ENCODE results near the gene PSMG3.
"Not testable (repeated sequence)": the region's sequence is repeated elsewhere in the genome, so short reads cannot be mapped to it uniquely, and the experiment has no call there.

Gene PSMG3

DNA sequence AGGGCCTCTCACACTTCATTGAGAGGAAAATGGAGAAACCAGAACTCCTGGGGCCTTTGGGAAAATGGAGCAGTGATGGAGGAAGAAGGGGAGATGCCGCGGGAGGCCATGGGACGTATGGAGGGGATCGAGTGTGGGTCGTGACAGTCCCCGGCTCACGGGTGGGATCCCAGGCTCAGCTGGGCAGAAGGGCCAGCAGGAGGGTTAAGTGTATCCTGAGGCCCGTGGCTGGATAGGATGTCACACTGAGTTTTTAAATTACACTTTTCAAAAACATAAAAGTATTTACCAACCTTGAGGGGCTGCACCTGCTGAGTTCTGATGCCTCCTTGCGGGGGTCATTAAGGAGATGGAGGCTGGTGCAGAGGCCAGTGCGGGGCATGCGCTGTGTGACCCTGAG lies 28.0 kb upstream of the PSMG3 start:
- DNase-seq, result no peak

DNA sequence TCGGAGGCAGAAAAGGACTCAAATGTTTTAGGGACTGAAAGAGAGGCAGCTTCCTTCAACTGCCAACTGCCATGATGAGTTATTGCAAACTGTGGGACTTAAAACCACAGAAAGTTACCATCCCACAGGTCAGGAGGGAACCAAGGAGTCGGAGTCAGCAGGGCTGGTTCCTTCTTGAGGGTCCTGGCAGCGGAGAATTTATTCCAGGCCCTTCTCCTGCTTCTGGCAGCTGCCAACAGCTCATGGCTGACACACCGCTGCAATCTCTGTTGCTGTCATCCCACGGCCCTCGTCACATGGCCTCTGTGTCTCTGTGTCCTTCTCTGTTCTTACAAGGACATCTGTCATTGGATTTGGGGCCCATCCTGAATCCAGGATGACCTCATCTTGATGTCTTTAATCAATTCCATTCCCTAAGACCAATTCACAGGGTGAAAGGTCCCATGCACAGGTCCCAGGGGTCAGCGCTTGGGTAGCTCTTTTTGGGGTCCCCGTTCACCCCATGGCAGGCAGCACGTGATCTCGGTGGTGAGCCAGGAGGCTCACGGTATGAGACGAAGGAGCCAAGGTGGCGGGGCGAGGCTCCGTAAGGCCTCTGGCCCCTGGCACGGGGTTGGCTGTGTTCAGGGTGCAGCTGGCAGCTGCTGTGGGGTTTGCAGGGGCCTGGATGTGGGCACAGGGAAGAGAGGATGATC lies 27.4 kb upstream of the PSMG3 start:
- no peak for DNase-seq

DNA sequence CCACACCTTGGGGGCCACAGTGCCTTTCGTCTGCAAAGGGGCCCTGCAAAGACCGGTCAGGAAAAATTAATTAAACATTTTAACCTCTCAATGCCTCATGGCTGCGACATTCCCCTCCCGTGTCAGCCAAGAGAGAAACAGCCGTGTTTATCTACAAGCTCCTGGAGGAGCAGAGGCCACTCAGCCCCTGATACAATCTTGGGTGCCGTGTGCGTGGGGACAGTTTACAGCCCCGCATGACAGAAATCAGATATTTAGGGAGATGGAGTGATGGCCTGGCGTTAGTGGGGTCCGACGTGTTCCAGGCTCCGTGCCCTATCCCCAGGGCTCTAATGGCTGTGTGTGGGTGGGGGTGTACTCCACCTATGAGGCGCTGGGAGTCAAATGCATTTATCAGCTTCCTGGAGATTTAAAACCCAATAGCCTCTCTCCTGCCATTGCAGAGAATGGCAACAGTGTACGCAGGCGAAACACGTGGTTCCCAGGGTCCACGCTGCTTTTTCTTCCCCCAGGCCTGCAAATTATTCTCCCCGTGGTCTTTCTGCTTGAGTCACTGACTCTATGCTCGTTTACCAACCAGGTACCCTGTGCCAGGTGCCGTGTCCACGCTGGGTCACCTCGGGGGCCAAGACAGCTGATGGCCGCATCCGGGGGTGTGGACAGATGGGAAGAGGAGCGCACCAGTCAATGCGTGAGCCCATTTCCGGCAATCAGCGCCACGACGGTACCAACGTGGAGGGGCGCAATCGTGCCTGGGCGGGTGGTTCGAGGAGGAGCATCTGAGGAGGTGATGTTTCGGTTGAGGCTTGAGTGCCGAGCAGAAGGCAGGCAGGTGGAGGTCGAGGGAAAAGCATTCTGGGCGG lies 26.6 kb upstream of the PSMG3 start:
- DNase-seq, result no peak

DNA sequence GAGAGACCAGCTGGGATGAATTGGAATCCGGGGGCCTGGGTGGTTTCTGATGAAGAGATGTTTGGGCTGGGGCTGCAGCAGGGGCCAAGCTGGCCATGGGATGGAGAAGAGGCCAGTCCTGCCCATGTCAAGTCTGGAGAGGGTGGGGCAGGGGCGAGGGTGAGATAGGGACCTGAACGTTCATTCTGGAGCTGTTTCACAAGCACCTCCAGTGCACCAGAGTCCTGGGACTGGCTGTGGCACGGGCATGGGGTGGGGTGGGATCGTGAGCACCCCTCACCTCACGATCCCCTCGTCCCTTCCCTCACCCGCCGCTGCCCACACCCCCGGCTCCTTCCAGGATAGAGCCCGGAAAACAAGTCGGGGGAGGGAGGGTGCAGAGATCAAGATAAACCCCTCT lies 25.8 kb upstream of the PSMG3 start:
- no peak for DNase-seq

DNA sequence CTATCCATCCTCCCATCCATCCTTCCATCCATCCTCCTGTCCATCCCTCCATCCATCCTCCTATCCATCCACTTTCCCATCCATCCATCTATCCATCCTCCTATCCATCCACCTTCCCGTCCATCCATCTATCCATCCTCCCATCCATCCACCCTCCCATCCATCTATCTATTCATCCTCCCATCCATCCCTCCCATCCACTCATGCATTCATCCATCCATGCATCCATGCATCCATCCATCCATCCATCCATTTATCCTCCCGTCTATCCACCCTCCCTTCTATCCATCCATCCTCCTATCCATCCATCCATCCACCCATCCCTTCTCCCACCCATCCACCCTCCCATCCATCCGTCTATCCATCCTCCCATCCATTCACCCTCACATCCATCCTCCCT lies 25.2 kb upstream of the PSMG3 start:
- no peak for DNase-seq

DNA sequence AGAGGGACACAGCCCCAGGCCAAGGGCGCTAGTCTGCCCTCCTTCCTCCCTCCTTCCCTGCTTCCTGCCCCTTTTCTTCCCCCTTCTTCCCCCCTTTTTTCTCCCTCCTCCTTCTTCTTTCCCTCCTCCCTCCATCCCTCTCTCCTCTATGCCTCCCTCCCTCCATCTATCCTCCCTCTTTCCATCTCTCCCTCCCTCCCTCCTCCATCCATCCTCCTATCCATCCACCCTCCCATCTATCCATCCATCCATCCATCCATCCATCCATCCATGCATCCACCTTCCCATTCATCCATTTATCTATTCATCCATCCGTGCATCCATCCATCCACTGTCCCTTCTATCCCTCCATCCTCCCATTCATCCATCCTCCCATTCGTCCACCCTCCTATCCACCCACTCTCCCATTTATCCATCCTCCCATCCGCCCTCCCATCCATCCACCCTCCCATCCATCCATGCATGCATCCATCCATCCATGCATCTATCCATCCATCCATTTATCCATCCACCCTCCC lies 24.1 kb upstream of the PSMG3 start:
- no peak for DNase-seq

DNA sequence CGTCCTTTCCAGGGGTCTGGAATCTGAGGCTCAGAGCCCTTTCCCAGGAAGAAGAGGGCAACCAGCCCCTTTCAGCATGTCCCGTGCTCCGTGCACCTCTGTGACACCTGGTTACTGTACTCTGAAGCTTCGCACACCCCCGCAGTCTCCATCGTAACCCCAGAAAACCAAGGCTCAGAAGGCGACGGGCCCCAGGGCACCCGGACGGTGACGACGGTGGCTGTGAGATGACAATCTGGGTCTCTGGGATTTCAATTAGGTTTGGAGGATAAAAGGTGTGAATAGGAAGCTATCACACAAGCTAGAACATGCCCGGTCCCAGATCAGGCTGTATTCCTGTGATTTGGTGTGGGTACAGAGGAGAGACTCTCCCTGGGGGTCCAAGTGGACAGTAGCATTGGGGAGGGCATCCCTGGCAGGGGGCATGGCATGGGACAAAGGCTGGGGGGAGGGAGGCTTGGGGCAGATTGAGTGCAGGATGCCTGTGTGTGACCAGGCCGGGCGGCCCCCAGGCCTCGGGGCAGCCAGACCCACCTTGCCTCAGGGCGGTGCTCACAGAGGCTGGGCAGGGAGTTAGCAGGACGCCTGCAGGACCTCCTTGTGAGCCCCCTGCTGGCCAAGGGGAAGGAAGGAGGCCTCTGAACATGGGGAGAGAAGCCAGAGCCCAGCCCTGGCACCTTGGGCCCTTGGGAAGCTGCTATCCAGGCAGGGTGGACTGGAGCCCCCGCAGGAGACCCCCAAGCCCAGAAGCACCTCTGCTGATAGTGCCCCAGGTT lies 23.4 kb upstream of the PSMG3 start:
- no peak for DNase-seq

DNA sequence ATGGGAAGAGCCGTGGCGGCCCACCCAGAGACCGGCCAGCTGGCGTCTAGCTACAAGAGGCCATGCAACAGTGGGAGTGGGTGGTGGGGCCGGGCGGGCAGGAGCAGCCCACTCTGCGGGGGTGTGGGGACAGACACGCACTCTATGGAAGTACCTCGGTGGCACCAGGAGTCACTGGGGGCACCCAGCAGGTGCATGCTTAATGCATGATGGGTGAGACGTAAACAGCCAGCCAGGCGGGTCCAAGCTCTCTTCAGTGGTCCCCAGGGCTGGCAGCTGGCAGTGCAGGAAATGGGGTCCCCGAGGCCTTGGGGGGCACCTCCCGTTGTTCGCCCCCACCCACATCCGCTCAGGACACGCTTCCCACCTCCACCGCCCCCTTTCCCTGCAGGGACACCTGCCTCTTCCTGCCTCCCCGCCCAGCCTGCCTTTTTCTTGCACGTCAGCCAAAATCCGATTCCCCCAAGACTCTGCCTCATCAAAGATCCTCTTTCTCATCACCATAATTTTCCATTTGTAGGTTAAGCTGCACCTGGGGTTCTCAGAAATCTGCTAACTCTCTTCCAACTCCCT lies 22.6 kb upstream of the PSMG3 start:
- no peak for DNase-seq

DNA sequence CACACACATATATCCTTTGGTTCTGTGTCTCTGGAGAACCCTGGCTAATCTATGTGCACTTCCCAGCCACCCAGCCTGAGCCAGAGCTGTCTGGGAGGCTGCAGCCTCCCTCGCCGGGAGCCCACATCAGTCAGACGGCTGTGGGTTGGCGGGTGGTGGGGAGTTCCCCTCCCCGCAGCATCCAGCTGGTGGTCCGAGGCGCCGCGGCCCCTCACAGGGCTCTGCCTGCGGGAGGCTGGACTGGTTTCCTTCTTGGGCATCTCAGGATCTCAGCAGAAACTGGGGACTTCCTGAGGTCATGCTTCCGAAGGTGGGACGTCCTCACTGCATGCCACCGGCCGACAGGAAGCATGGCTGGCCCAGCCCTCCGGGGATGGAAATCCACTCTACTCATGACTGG lies 22.0 kb upstream of the PSMG3 start:
- no peak for DNase-seq

DNA sequence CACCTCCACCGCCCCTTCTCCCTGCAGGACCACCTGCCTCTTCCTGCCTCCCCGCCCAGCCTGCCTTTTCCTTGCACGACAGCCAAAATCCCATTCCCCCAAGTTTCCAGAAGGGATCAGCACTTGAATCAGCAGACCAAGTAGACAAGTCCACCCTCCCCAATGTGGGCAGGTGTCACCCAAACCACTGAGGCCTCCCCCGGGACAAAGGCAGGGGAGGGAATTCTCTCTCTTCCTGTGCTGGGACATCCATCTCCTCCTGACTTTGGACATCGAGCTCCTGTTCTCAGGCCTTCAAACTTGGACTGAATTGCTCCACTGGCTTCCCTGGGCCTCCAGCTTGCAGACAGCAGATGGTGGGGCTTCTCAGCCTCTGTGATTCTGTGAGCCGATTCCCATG lies 21.6 kb upstream of the PSMG3 start:
- no peak for DNase-seq

DNA sequence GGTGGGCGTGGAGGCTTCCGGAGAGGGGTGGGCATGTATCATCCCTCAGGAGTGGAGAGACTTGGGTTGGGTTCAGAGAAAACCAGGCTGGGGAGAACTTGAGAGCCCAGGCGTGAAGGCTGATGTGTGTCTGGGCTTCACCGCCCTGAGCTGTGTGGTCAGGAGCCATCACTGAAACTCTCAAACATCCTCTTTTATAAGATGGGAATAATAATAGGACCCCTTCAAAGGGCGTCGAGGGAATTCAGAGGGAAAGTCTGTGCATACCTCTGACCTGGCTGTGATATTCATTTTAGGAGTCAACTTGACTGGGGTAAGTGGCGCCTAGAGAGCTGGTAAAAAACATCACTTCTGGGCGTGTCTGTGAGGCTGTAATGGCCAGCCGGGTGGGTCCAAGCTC lies 21.1 kb upstream of the PSMG3 start:
- DNase-seq, result no peak

DNA sequence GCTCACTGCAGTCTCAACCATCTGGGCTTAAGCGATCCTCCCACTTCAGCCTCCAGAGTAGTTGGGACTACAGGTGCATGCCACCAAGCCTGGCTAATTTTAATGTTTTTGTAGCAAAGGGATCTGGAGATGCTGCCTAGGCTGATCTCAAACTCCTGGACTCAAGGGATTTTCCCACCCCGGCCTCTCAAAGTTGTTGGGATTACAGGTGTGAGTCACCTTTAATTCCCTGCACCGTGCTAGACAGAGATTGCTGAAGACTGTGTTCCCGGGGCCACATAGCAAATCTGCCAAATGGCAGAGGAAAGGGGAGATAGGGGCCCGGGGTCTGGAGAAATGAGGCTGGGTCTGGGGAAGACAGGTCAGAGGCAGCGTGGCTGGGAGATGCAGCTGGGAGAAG lies 20.6 kb upstream of the PSMG3 start:
- no peak for DNase-seq

DNA sequence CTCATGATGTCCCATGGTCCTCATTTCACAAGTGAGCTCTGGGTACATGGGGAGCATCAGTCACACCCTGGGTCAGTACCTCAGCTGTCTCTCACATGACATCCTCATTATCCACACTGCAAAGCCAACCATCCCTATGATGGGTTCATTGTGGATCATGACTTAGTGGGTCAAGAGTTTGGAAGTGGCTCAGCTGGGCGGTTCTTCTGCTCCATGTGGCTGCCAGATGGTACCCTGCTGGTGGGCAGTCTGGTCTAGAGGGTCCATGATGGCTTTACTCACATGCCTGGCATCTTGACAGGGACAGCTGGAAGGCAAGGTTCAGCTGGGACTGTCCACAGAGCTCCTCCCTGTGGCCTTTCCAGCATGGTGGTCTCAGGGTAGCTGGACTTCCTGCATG lies 19.1 kb upstream of the PSMG3 start:
- no peak for DNase-seq

DNA sequence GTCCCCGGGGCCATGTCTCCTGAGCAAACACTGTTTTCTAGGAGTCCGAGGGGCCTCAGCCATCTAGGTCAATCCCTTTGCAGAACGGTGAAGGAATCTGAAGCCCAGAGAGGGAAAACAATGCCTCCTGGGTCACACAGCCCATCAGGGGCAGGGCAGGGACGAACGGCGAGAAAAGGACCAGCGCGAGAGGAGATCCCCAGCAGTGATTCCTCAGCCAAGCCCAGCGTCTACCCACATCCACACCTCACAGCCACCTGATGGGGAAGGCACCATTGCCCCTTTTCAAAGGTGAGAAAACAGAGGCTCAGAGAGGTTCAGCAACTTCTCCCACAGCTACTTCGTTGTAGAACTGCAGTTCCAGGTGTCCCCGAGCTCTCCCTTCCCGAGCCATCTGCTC lies 17.9 kb upstream of the PSMG3 start:
- DNase-seq, result no peak

DNA sequence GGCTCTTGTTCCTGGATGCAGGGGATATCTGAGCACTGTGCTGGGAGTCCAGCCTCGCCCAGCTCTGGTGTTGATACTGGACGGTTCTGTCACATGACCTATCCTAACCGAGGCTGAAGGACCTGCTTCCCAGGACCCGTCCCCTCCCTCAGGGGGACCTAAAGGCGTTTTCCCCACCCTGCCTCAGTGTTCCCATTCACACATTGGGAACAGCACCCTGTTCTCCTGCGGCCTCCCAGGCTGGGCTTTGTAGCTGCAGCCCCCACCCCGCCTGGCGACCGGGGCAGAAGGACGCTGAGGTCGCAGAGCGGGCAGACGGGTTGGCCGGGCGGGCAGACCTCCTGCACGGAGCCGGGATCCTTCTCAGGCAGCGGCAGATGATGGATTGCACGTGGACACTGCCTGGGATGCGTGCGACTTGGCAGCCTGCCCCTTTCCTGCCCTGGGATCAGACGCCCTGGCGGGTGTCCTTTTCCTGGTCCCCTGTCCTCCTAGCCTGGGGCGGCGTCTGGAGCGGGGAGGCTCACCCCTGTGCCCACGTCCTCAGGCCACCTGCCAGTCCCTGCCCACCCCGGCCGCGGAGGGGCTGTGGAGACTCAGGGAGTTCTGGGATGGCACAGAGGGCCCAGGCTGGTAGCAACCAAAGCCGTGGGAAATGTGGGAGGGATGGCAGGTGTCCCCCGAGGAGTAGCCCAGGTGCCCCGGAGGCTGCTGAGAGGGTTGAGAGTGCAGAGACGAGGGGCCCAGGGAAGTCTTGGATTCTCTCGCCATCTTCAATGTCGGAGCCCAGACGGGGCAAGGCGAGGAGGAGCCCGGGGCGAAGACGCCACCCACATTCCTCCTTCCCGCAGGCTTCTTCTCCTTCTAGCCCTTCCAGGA lies 17.2 kb upstream of the PSMG3 start:
- DNase-seq, result no peak

DNA sequence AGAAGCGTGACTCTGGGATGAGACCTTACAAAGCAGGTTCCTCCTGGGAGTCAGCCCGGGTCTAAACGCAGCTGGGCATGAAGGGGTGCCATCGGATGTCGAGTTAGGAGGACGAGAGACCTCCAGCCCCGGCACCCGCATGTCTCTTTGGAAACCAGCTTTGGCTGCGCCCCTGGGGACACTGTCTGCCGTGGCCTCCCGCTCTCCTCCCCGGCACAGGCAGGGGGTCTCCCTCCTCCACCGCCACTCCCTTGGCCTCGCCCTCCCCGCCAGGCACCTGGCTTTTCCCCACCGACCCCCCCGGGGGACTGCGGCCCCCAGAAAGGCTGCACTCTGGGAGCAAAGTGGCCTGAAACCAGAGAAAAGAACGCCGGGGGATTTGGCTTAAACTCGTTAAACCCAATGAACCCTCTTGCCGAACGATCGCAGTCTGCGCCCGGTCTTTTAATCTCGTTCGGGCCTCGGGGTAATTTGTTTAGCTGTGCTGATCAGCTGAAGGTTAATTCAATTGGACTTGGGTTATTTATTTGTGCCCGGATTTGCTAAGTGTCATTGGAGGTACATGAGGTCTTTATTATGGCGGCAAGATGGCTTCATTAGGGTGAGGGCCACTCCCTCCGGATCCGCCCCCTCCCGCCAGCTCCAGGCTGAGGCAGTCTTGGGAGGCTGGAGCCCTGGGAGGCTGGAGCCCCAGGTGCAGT lies 16.4 kb upstream of the PSMG3 start:
- no peak for DNase-seq

DNA sequence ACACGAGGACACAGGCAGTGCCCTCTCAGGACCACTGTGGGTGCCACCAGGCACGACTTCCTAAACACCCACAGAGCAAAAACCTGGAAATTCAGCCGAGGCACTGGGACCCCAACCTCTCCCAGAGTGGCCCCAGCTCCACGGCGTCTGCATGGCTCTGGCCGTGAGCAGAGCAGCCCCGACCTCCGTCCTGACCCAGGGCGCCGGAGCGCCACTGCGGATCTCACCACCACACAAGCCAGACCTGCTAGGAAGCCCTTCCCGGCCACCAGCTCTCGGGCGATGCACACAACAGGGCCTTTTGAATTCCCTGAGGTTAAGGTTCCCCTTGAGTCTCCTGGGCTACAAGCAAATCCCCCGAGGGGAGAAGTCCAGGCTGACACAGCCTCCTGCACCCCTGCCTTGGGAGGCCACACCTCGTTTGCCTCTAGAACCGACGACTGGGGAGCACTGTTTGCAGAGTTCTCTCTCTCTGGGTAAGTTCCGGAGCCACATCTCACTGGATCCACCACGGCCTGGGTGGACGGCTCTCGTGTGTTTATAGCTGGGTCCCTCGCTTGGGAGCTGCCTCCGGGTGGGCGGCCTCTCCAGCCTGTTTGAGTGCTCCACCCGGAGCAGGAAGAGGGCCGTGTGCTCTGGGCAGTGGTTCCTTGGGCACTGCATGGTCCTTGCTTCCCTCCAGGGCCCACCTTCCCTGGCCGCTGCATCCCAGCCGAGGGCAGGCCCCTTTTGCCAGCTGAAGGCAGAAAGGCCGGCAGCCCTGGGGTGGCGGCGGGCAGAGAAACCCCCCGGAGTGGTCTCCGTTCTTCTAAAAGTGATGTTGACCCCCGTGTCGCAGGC lies 15.5 kb upstream of the PSMG3 start:
- DNase-seq, result no peak

DNA sequence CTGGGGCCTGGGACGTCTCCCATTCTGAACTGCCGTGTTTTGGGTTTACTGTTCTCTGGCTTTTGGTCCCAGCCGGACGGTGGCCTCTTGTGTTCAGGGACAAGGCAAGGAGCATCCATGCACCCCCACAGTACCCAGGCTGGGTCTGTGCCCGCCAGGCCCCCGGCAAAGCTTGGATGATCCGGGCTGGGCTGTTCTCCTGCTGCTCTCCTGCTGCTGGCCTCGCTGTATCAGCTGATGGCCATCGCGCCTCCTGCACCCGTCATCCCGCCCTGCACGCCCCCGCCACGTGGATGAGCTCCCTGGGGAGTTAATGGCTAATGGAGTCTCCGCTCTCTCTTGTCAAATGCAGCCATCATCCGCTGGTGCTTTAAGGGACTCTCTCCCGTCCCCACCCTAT lies 14.9 kb upstream of the PSMG3 start:
- DNase-seq, result no peak

DNA sequence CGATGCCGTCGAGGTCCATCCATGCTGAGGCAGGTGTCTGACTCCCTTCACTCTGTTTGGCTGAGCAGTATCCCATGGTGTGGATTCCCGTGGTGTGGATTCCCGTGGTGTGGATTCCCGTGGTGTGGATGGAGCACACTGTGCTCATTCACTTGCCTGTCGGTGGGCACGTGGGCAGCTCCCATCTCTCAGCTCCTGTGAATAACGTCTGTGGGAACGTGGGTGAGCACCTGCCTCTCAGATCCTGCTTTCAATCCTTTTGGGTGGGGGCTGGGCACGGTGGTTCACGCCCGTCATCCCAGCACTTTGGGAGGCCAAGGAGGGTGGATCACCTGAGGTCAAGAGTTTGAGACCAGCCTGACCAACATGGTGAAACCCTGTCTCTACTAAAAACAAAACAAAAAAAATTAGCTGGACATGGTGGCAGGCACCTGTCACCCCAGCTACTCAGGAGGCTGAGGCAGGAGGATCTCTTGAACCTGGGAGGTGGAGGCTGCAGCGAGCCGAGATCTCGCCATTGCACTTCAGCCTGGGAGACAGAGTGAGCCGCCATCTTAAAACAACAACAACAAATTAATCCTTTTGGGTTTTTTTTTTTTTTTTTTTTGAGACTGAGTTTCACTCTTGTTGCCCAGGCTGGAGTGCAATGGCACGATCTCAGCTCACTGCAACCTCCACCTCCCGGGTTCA lies 13.6 kb upstream of the PSMG3 start:
- not testable (repeated sequence) for DNase-seq

All from right kidney (tissue), 1 donor.